A673 (cell line): ENCODE measurements around the gene RASSF3. TPM values are rescaled to one million over a fixed set of nuclear protein-coding genes. Genes with fewer than 3 reads are reported as not detected.

Source experiments
- BruUV-seq: library from RNA; stranded (reverse); fragments of 400-500 nt; replicated peaks from 2 replicates; lab custom pipeline; 2021; lab: Mats Ljungman, UMichigan
- CTCF ChIA-PET: fragments of 300-600 bp; sonication (Branson Sonifier 250); formaldehyde crosslinking; loops from one replicate; lab custom pipeline; 2022; ENCODE audit warnings: antibody characterized with exemption; lab: Charles Lee
- POLR2A ChIA-PET: fragments of 300-600 bp; sonication (Branson Sonifier 250); formaldehyde crosslinking; loops from one replicate; lab custom pipeline; 2022; ENCODE audit warnings: antibody characterized with exemption; ENCODE audit not compliant: low non-redundant PET; lab: Charles Lee
- DNase-seq: peaks from one replicate; pipeline ENCODE4 v3.0.0-alpha.2; 2015; ENCODE audit warnings: low spot score
- H3K27ac ChIP-seq: fragments of 200-600 bp; sonication (generic); 2 replicates; pipeline ENCODE4 v1.5.1; 2016; ENCODE audit warnings: mixed run types, low read depth, mild to moderate bottlenecking, mixed read lengths, antibody characterized with exemption, low read length; ENCODE audit not compliant: poor library complexity, severe bottlenecking
- H3K27me3 ChIP-seq: fragments of 200-600 bp; sonication (generic); replicated peaks from 2 replicates; pipeline ENCODE4 v1.6.1; 2017; ENCODE audit warnings: mixed run types, low read depth, mild to moderate bottlenecking, mixed read lengths, antibody characterized with exemption, low read length; ENCODE audit not compliant: insufficient read depth, poor library complexity
- H3K36me3 ChIP-seq: fragments of 200-600 bp; sonication (generic); 2 replicates; pipeline ENCODE4 v1.6.1; 2016; ENCODE audit warnings: mixed run types, mild to moderate bottlenecking, mixed read lengths, antibody characterized with exemption, low read length; ENCODE audit not compliant: insufficient read depth, poor library complexity, severe bottlenecking
- H3K4me1 ChIP-seq: fragments of 200-600 bp; sonication (generic); 2 replicates; pipeline ENCODE4 v1.6.1; 2017; ENCODE audit warnings: mixed run types, mild to moderate bottlenecking, mixed read lengths, antibody characterized with exemption, low read length; ENCODE audit not compliant: insufficient read depth, poor library complexity, severe bottlenecking
- H3K4me3 ChIP-seq: fragments of 200-600 bp; sonication (generic); 2 replicates; pipeline ENCODE4 v1.5.1; 2016; ENCODE audit warnings: low read depth, mixed run types, mild to moderate bottlenecking, mixed read lengths, low read length; ENCODE audit not compliant: poor library complexity, severe bottlenecking
- H3K9me3 ChIP-seq: fragments of 200-600 bp; sonication (generic); 2 replicates; pipeline ENCODE4 v1.6.1; 2016; ENCODE audit warnings: mixed run types, low read depth, mild to moderate bottlenecking, mixed read lengths, antibody characterized with exemption, low read length; ENCODE audit not compliant: poor library complexity, severe bottlenecking
- EZH2 ChIP-seq: fragments of 200-600 bp; sonication (generic); IDR thresholded peaks from 2 replicates; pipeline ENCODE4 v1.6.1; 2017; ENCODE audit warnings: borderline replicate concordance, low read depth, mild to moderate bottlenecking, mixed read lengths, antibody characterized with exemption, low read length; ENCODE audit not compliant: poor library complexity, severe bottlenecking
- intact Hi-C: fragments of 100-400 bp; cut with micrococcal nuclease; formaldehyde crosslinking; loops from one replicate; pipeline ENCODE4 v1.10.0; 2022; ENCODE audit not compliant: unreplicated experiment
- total RNA-seq: library from RNA; stranded (reverse); gene quantifications from 2 replicates; pipeline ENCODE4 v1.2.3, GENCODE V29; 2021
- TF ChIP-seq, protein P1 (sequence below): fragments of 300-800, 200-600 bp; sonication (generic); conservative IDR thresholded peaks from 2 replicates; pipeline ENCODE4 v1.5.1; 2017; ENCODE audit warnings: low read depth, mild to moderate bottlenecking, antibody characterized with exemption, low read length, moderate library complexity, mixed read lengths

RASSF3 gene
- total RNA-seq, 1 experiment from 2014 or later, result 38.2 TPM

DNA sequence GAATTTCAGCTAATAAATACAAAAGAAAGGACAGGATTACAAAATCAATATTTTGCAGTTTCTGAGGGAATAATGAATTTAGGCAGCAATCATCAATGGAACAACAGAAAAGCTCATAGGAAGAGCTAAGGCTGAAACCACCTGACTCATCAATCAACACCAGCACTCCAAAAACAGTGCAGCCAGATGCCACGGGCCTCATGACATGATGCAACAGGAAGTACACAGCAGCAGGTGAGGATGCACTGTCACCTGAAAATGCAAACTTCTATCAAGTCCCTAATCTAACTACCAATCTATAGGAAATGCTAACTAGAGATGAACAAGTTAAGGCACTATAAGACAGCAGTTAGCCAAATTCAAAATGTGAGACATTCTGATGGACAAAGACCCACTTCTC is 127.2 kb downstream of the RASSF3 start:
- H3K27me3 ChIP-seq, result no peaks in the 10 kb centered on the region
- no peaks in the 10 kb centered on the region for H3K9me3 ChIP-seq
- DNase-seq, result no peak
- ChIA-PET POLR2A (interaction anchor here (0.6 kb wide), 1 partner anchor 65 kb away, joined by 3 read pairs; no protein-coding TSS in a partner anchor), CTCF (no interaction called here)
- peaks cover 25% of the 10 kb centered on the region for H3K36me3 ChIP-seq
- H3K4me3 ChIP-seq, result no peak overlapping the region
- no TSS peak for BruUV-seq
- peaks cover 6% of the 10 kb centered on the region for H3K4me1 ChIP-seq
- intact Hi-C loops, result no loop called here
- no peak overlapping the region for H3K27ac ChIP-seq
- no peak for TF ChIP-seq EZH2
- TF ChIP-seq, protein P1, sequence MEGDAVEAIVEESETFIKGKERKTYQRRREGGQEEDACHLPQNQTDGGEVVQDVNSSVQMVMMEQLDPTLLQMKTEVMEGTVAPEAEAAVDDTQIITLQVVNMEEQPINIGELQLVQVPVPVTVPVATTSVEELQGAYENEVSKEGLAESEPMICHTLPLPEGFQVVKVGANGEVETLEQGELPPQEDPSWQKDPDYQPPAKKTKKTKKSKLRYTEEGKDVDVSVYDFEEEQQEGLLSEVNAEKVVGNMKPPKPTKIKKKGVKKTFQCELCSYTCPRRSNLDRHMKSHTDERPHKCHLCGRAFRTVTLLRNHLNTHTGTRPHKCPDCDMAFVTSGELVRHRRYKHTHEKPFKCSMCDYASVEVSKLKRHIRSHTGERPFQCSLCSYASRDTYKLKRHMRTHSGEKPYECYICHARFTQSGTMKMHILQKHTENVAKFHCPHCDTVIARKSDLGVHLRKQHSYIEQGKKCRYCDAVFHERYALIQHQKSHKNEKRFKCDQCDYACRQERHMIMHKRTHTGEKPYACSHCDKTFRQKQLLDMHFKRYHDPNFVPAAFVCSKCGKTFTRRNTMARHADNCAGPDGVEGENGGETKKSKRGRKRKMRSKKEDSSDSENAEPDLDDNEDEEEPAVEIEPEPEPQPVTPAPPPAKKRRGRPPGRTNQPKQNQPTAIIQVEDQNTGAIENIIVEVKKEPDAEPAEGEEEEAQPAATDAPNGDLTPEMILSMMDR, result no peak

DNA sequence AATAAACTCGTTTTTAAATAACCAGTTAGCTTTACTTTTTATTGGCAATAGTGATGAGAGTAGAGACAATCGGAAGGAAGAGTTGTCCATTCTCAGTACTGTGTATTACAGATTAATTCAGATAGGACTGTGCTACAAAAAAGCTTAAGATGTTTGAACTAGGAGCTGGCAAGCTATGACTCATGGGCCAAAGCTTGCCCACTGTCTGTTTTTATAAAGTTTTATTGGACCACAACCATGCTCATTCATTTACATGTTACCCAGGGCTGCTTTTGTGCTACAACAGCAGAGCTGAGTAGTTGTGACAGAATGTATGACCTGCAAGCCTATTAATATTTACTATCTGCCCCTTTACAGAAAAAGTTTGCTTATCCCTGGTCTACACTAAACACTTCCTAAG is 129.5 kb downstream of the RASSF3 start:
- intact Hi-C loops, result no loop called here
- Histone ChIP-seq H3K9me3 (no peaks in the 10 kb centered on the region), H3K27ac (no peak overlapping the region), H3K4me3 (no peak overlapping the region), H3K4me1 (no peaks in the 10 kb centered on the region), H3K27me3 (no peaks in the 10 kb centered on the region), H3K36me3 (peaks cover 38% of the 10 kb centered on the region)
- no peak for DNase-seq
- ChIA-PET CTCF (no interaction called here), POLR2A (no interaction called here)
- TF ChIP-seq, protein P1, result no peak
- no TSS peak for BruUV-seq

DNA sequence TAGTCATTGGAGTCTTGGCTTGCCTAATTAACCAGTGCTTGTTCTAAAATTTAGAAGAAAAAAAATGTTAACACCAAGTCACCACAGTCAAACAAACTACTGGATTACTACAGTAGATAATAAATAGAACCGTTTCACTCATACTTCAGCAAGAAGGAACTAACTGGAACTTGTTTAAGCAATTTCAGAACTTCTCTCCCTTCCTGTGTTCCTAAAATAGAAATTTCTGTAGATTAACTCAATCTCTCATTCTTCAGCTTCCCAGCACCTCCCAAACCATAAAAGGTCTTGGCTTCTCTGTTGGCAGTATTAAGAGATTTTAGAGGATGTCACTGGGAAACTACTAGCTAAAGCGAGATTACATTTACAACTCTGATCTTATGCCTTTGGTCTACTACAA is 130.4 kb downstream of the RASSF3 start:
- Histone ChIP-seq H3K4me1 (no peaks in the 10 kb centered on the region), H3K27ac (no peak overlapping the region), H3K36me3 (peaks cover 46% of the 10 kb centered on the region), H3K27me3 (no peaks in the 10 kb centered on the region), H3K4me3 (no peak overlapping the region), H3K9me3 (no peaks in the 10 kb centered on the region)
- CTCF ChIA-PET, result no interaction called here
- TF ChIP-seq EZH2, result no peak
- TF ChIP-seq, protein P1, result no peak
- BruUV-seq, result no TSS peak
- intact Hi-C loops, result no loop called here
- DNase-seq, result no peak
- POLR2A ChIA-PET, result no interaction called here
